HG02678 (cell line): ENCODE results near the gene SLBP.

Source experiments
- ATAC-seq: cut with Tn5 transposase; IDR thresholded peaks from one replicate; pipeline ENCODE4 v1.9.1; 2021; ENCODE audit warnings: mild to moderate bottlenecking, moderate library complexity; ENCODE audit not compliant: unreplicated experiment

The SLBP gene

GRCh38 chr4:1712216-1713002 lies at the start of gene SLBP:
TSS of gene SLBP (minus strand) at chr4:1712319. CDS start at chr4:1712188, 131 bp downstream.
- ATAC-seq, result peak; percentile 83

- ATAC-seq, result no peak
Measured at GRCh38 chr4:1761130-1761689, 49.1 kb upstream of the SLBP start.

- ATAC-seq, result no peak
Measured at GRCh38 chr4:1760521-1761071, 48.5 kb upstream of the SLBP start.

- ATAC-seq, result no peak
Measured at GRCh38 chr4:1759818-1760223, 47.7 kb upstream of the SLBP start.

GRCh38 chr4:1759170-1759817 lies 47.2 kb upstream of the SLBP start:
- no peak for ATAC-seq

GRCh38 chr4:1758306-1759121 lies 46.4 kb upstream of the SLBP start:
- no peak for ATAC-seq

GRCh38 chr4:1757836-1758235 lies 45.7 kb upstream of the SLBP start:
- ATAC-seq, result no peak

- no peak for ATAC-seq
Measured at GRCh38 chr4:1756893-1757779, 45.0 kb upstream of the SLBP start.

GRCh38 chr4:1756079-1756478 lies 44.0 kb upstream of the SLBP start:
- ATAC-seq, result no peak

GRCh38 chr4:1755297-1755696 lies 43.2 kb upstream of the SLBP start:
- ATAC-seq, result no peak

- ATAC-seq, result no peak
Measured at GRCh38 chr4:1754336-1754735, 42.2 kb upstream of the SLBP start.

- ATAC-seq, result no peak
Measured at GRCh38 chr4:1753697-1754311, 41.7 kb upstream of the SLBP start.

- no peak for ATAC-seq
Measured at GRCh38 chr4:1753294-1753696, 41.2 kb upstream of the SLBP start.

GRCh38 chr4:1752284-1753041 lies 40.3 kb upstream of the SLBP start:
- ATAC-seq, result no peak

GRCh38 chr4:1751919-1752283 lies 39.8 kb upstream of the SLBP start:
- no peak for ATAC-seq

GRCh38 chr4:1751155-1751918 lies 39.2 kb upstream of the SLBP start:
- ATAC-seq, result no peak

- ATAC-seq, result no peak
Measured at GRCh38 chr4:1750381-1751154, 38.4 kb upstream of the SLBP start.
